Prostate gland (tissue), 2 donors: ENCODE measurements around the gene CLASRP.

Source experiments
- POLR2A ChIP-seq: fragments of 450-650 bp; IDR thresholded peaks from one replicate; pipeline ENCODE4 v1.6.1; 2016; ENCODE audit warnings: antibody characterized with exemption, mild to moderate bottlenecking
- POLR2AphosphoS5 ChIP-seq: sonication (generic); formaldehyde crosslinking; IDR thresholded peaks from one replicate; pipeline ENCODE4 v1.6.1; 2017; ENCODE audit warnings: antibody characterized with exemption
- TF ChIP-seq, protein P1 (sequence below), 4 experiments: fragments of 200-600 bp in 2 of 4; fragments of 450-650 bp in 2 of 4; sonication (generic) in 2 of 4; IDR thresholded peaks; 1 replicate in 3 of 4; 2 replicates in 1 of 4; pipeline ENCODE4 v1.5.1; 2016 to 2019; ENCODE audit warnings: antibody characterized with exemption in 4 of 4, mild to moderate bottlenecking in 2 of 4, moderate library complexity in 2 of 4

DNA sequence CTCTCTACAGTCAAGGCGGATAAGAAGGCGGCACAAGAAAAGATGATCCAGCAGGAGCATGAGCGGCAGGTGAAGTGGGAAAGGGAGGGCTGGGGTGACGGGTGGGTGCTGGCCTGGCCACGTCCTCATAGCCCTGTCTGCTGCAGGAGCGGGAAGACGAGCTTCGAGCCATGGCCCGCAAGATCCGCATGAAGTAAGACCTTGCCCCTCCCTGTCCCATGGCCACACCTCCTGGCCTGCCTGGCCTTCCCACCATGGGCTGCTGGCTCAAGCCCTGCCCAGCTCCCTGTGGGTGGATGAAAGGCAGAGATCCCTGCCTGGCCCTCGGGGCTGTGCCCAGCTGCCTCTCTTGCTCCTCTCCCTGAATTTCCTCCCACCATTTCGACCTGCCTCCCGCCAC lies 30.2 kb downstream of the CLASRP start:
- TF ChIP-seq, protein P1, sequence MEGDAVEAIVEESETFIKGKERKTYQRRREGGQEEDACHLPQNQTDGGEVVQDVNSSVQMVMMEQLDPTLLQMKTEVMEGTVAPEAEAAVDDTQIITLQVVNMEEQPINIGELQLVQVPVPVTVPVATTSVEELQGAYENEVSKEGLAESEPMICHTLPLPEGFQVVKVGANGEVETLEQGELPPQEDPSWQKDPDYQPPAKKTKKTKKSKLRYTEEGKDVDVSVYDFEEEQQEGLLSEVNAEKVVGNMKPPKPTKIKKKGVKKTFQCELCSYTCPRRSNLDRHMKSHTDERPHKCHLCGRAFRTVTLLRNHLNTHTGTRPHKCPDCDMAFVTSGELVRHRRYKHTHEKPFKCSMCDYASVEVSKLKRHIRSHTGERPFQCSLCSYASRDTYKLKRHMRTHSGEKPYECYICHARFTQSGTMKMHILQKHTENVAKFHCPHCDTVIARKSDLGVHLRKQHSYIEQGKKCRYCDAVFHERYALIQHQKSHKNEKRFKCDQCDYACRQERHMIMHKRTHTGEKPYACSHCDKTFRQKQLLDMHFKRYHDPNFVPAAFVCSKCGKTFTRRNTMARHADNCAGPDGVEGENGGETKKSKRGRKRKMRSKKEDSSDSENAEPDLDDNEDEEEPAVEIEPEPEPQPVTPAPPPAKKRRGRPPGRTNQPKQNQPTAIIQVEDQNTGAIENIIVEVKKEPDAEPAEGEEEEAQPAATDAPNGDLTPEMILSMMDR (IDR thresholded peaks at IDR 0.05), result no peak
- TF ChIP-seq POLR2A, result peak; percentile 49
- peak; percentile 5 for TF ChIP-seq POLR2AphosphoS5
